HEK293T (cell line): Measurements from ENCODE around the gene DCAF11.

Source experiments
- FOXA1 ChIP-seq: fragments of 450-650 bp; IDR thresholded peaks from 2 replicates; pipeline ENCODE4 v1.6.1; 2016; ENCODE audit warnings: mild to moderate bottlenecking
- FOXM1 ChIP-seq: fragments of 450-650 bp; IDR thresholded peaks from 2 replicates; pipeline ENCODE4 v1.6.1; 2017; ENCODE audit warnings: mild to moderate bottlenecking, borderline replicate concordance
- L3MBTL2 ChIP-seq: fragments of 450-650 bp; conservative IDR thresholded peaks from 2 replicates; pipeline ENCODE4 v1.6.1; 2016; ENCODE audit warnings: mild to moderate bottlenecking
- PKNOX1 ChIP-seq: fragments of 450-650 bp; IDR thresholded peaks from 2 replicates; pipeline ENCODE4 v1.6.1; 2016
- SP1 ChIP-seq: fragments of 450-650 bp; IDR thresholded peaks from 2 replicates; pipeline ENCODE4 v1.6.1; 2017
- SUZ12 ChIP-seq: fragments of 450-650 bp; IDR thresholded peaks from 2 replicates; pipeline ENCODE4 v1.6.1; 2016; ENCODE audit warnings: mild to moderate bottlenecking
- TARDBP ChIP-seq: fragments of 450-650 bp; IDR thresholded peaks from 2 replicates; pipeline ENCODE4 v1.6.1; 2016

- TF ChIP-seq TARDBP (no peak), FOXA1 (no peak), FOXM1 (no peak), L3MBTL2 (no peak), SUZ12 (no peak), PKNOX1 (no peak), SP1 (no peak)
Observed at GRCh38 chr14:24083462-24083861, 31.1 kb upstream of the DCAF11 start.
